Right lobe of liver (tissue), 6 donors: Measurements from ENCODE around the gene RGL2. TPM values are rescaled to one million over a fixed set of nuclear protein-coding genes. Genes with fewer than 3 reads are reported as not detected.

Source experiments
- ATAC-seq, 4 donors: fragments of 200-7000 bp; cut with Tn5 transposase; one replicate each; pipeline ENCODE4 v1.9.1; 2020; ENCODE audit warnings: mild to moderate bottlenecking in 4 of 4, moderate library complexity in 4 of 4
- DNase-seq, 3 donors: peaks; one replicate each; pipeline ENCODE4 v3.0.0-alpha.2; 2020
- H3K27ac ChIP-seq, 3 donors: fragments of 200-600 bp; one replicate each; pipeline ENCODE4 v1.8.0; 2022
- H3K27me3 ChIP-seq, 2 donors: fragments of 200-600 bp; one replicate each; pipeline ENCODE4 v1.8.0; 2022
- H3K36me3 ChIP-seq, 4 donors: fragments of 200-600 bp; sonication (generic) in 1 of 4; one replicate each; pipeline versions ENCODE4 v1.5.1 to v1.8.0; 2017 to 2022; ENCODE audit warnings: control low read depth in 1 of 4
- H3K4me1 ChIP-seq, 4 donors: fragments of 200-600 bp; sonication (generic) in 1 of 4; one replicate each; pipeline versions ENCODE4 v1.5.1 to v1.8.0; 2017 to 2022; ENCODE audit warnings: control low read depth in 1 of 4
- H3K4me3 ChIP-seq, 3 donors: fragments of 200-600 bp; one replicate each; pipeline ENCODE4 v1.8.0; 2022
- H3K9me3 ChIP-seq, 4 donors: fragments of 200-600 bp; sonication (generic) in 1 of 4; one replicate each; pipeline versions ENCODE4 v1.5.1 to v1.8.0; 2017 to 2022; ENCODE audit warnings: control low read depth in 1 of 4
- CTCF ChIP-seq, 4 donors: fragments of 200-600 bp in 3 of 4; fragments of 450-650 bp in 1 of 4; IDR thresholded peaks; one replicate each; pipeline versions ENCODE4 v1.5.1 to v1.8.0; 2016 to 2022; ENCODE audit warnings: antibody characterized with exemption in 4 of 4, mild to moderate bottlenecking in 2 of 4
- POLR2A ChIP-seq: fragments of 450-650 bp; IDR thresholded peaks from one replicate; pipeline ENCODE4 v1.6.1; 2017; ENCODE audit warnings: antibody characterized with exemption, mild to moderate bottlenecking
- WGBS: methylation state at CpG from one replicate; pipeline ENCODE4 v1.1.6; 2018; ENCODE audit warnings: low coverage, low lambda C conversion rate; ENCODE audit not compliant: insufficient coverage; ENCODE audit errors: missing lambda C conversion rate; 5-methylcytosine and 5-hydroxymethylcytosine counted together
- intact Hi-C, 2 donors: fragments of 100-400 bp; cut with DNase I; formaldehyde crosslinking; loops; one replicate each; pipeline versions ENCODE4 v1.11.2 to v1.14.1; 2022
- total RNA-seq, 6 experiments: library from RNA; depleted of rRNA in 2 of 6; stranded (reverse); fragments of >200 nt in 2 of 6; fragmentation: NEBNext Ultra II Directional in 3 of 6; extraction: Animal tissue kit (Norgen Biotek cat#: 25700) in 3 of 6; gene quantifications; one replicate each; pipeline versions ENCODE4 v1.1.0 to v1.2.4, GENCODE V29; 2016 to 2023
- donor health status: DM: no; HTN: yes; CAD: no.
- donor health status: DM: no; HTN: no; CAD: no.
- donor health status: DM: no; HTN: no; CAD: no.
- donor health status: DM: no; HTN: yes; CAD: no.
- donor health status: DM: no; HTN: yes; CAD: no.

The RGL2 gene
- total RNA-seq, 6 experiments from 2014 or later: 15.1 to 30.6 (median 23.3) TPM

GRCh38 chr6:33273924-33274902 is 24.5 kb downstream of the RGL2 start:
- intact Hi-C loops: no loop called here
- ATAC-seq (no peak), DNase-seq (no peak)
- H3K4me1 ChIP-seq: peaks cover 2 to 49% (median 21%) of the 10 kb centered on the region in 4 donors
- no peak overlapping the region for H3K27ac ChIP-seq
- TF ChIP-seq CTCF (IDR thresholded peaks at IDR 0.05): no peak
- no peak for TF ChIP-seq POLR2A
- H3K36me3 ChIP-seq: peaks cover 0 to 32% (median 6%) of the 10 kb centered on the region in 4 donors
- peak overlapping the region in 1 of 3 donors; percentile 3 for H3K4me3 ChIP-seq
- no peaks in the 10 kb centered on the region for H3K27me3 ChIP-seq
- WGBS: 50% methylated on average over 12 of the region's 14 CpGs
- no peaks in the 10 kb centered on the region for H3K9me3 ChIP-seq

- H3K36me3 ChIP-seq: peaks cover 0 to 40% (median 7%) of the 10 kb centered on the region in 4 donors
- ATAC-seq (no peak), DNase-seq (no peak)
- no peak for TF ChIP-seq POLR2A
- TF ChIP-seq CTCF (IDR thresholded peaks at IDR 0.05): no peak
- H3K9me3 ChIP-seq: no peaks in the 10 kb centered on the region
- peak overlapping the region; percentile 60 to 95 (median 91) for H3K4me3 ChIP-seq
- no peak overlapping the region for H3K27ac ChIP-seq
- WGBS: 25% methylated on average over 10 of the region's 11 CpGs
- intact Hi-C loops: no loop called here
- peaks cover 2 to 49% (median 21%) of the 10 kb centered on the region in 4 donors for H3K4me1 ChIP-seq
- no peaks in the 10 kb centered on the region for H3K27me3 ChIP-seq
These were observed 25.4 kb downstream of the RGL2 start for GRCh38 chr6:33273129-33273923.

GRCh38 chr6:33272275-33273128 is 26.2 kb downstream of the RGL2 start:
- Histone ChIP-seq H3K4me1 (peaks cover 2 to 49% (median 21%) of the 10 kb centered on the region in 4 donors), H3K27ac (peak overlapping the region; percentile 56 to 89 (median 58)), H3K9me3 (no peaks in the 10 kb centered on the region), H3K36me3 (peaks cover 0 to 47% (median 10%) of the 10 kb centered on the region in 4 donors), H3K27me3 (no peaks in the 10 kb centered on the region), H3K4me3 (peak overlapping the region; percentile 60 to 95 (median 91))
- DNase-seq (no peak), ATAC-seq (peak; percentile 11 to 44 (median 16))
- intact Hi-C loops: no loop called here
- 16% methylated on average over 14 of the region's 22 CpGs for WGBS
- TF ChIP-seq POLR2A (no peak), CTCF (IDR thresholded peaks at IDR 0.05) (no peak)
